Measurements from ENCODE around the gene TOB1. TPM values are rescaled to one million over a fixed set of nuclear protein-coding genes. Genes with fewer than 3 reads are reported as not detected.
A peak's percentile ranks its signal among the peaks of the same experiment; 100 is the strongest.

Gene TOB1
- total RNA-seq, 2 experiments from 2014 or later = 419 to 449 TPM

DNA sequence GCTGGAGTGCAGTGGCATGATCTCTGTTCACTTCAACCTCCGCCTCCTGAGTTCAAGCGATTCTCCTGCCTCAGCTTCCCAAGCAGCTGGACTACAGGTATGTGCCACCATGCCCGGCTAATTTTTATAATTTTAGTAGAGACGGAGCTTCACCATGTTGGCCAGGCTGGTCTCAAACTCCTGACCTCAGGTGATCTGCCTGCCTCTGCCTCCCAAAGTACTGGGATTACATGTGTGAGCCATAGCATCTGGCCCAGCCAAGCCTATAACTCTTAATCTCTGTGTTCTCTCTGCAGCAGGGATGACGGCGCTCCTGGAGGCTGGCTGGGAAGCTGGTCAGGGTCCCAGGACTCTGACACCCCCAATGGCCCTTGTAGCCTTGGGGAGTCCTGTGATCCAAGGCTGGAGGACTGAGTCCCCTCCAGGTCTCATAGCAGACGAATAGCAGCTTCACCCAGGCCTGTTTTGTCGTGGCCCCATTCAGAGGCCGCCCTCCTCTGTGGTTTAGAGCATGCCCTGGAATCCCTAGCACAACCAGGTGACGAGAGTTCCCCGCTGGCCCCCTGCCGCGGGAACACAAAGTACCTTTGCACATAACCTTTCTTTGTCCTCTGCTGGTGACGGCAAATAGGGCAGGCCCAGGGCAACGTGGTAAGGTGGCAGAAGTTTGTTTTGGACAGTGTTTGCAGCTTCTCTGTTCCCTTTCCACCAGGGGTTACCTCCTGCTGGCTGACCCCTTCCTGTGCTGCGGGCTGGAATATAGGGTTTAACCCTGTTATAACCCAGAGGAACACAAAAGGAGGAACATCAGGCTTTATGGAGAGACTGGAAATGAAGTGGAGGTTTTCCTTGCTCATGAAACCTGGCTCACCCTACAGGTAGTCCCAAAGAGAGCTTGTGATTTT, 43.0 kb upstream of the TOB1 start:
- TF ChIP-seq, protein P1, sequence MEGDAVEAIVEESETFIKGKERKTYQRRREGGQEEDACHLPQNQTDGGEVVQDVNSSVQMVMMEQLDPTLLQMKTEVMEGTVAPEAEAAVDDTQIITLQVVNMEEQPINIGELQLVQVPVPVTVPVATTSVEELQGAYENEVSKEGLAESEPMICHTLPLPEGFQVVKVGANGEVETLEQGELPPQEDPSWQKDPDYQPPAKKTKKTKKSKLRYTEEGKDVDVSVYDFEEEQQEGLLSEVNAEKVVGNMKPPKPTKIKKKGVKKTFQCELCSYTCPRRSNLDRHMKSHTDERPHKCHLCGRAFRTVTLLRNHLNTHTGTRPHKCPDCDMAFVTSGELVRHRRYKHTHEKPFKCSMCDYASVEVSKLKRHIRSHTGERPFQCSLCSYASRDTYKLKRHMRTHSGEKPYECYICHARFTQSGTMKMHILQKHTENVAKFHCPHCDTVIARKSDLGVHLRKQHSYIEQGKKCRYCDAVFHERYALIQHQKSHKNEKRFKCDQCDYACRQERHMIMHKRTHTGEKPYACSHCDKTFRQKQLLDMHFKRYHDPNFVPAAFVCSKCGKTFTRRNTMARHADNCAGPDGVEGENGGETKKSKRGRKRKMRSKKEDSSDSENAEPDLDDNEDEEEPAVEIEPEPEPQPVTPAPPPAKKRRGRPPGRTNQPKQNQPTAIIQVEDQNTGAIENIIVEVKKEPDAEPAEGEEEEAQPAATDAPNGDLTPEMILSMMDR (IDR thresholded peaks at IDR 0.05) = peak; percentile 12
- ChIA-PET CTCF (interaction anchor here (0.7 to 3.6 kb wide), 6 partner anchors 10 to 56 kb away, joined by 3 to 18 read pairs (median 4); partner anchors contain the start of gene TOB1), POLR2A (interaction anchor here (0.9 to 17.8 kb wide), 7 partner anchors 9 to 54 kb away, joined by 3 to 278 read pairs (median 16); partner anchors contain the start of gene TOB1)
- Histone ChIP-seq H3K27ac (ENCODE audit: low read depth in 1 of 2, low read length in 2 of 2) (peak overlapping the region; percentile 67 to 81), H3K36me3 (ENCODE audit: insufficient read depth, low read length) (no peaks in the 10 kb centered on the region), H3K4me1 (ENCODE audit: insufficient read depth, low read length) (peaks cover 92% of the 10 kb centered on the region), H3K9me3 (ENCODE audit: control insufficient read depth in 1 of 2, insufficient read depth in 1 of 2, low read length in 2 of 2) (no peaks in the 10 kb centered on the region), H3K27me3 (ENCODE audit: control insufficient read depth in 1 of 2, insufficient read depth in 2 of 2, low read length in 2 of 2) (no peaks in the 10 kb centered on the region), H3K4me3 (ENCODE audit: low read length) (no peak overlapping the region)
- intact Hi-C loops (cut with DNase I, micrococcal nuclease) = loop anchor here in 1 of 2 experiments (2.0 kb wide), 1 partner anchor 34 kb away; no protein-coding TSS in a partner anchor
- DNase-seq = peak in 13 of 14 experiments; percentile 26 to 88 (median 52)
- no peaks in the 10 kb centered on the region for H3K27me3 Mint-ChIP-seq
- peak overlapping the region; percentile 86 for H3K27ac Mint-ChIP-seq
- no peaks in the 10 kb centered on the region for H3K36me3 Mint-ChIP-seq (ENCODE audit: low read depth)
- peak overlapping the region; percentile 83 for H3K4me3 Mint-ChIP-seq
- peak; percentile 54 for ATAC-seq (ENCODE audit: poor library complexity)
- H3K4me1 Mint-ChIP-seq (ENCODE audit: low read depth) = peaks cover 61% of the 10 kb centered on the region
- no peaks in the 10 kb centered on the region for H3K9me3 Mint-ChIP-seq

DNA sequence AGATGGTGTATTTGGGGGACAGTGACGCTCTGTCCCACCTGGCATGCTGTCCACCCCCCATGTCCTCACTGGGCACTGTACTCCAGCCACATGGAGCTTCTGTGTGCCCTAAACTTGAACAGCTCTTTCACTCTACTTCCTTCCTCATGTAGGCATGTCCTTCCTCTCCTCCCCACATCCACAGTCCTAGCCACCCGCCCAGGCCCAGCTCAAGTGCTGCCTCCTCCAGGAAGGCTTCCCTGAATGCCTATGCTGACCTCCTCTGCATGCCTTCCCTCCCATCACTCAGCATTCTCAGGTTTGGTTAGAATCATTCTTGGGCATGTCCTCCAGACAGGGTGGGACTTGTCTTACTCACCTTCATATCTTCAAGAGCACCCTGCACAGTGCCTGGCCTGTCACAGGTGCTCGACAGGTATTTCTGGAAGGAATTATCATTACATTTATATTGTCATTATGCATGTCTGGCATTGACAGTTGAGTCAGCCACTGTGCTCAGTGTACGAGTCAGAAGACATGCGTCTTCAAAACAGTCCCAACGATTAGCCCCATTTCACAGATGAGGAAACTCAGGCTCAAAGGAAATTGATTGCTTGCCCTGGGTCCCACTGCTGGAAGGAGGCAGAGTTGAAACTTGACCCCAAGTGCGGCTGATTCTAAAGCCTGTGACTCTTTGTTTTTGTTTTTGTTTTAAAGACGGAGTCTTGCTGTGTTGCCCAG, 42.1 kb upstream of the TOB1 start:
- no peaks in the 10 kb centered on the region for H3K36me3 ChIP-seq (ENCODE audit: insufficient read depth, low read length)
- intact Hi-C loops (cut with DNase I, micrococcal nuclease) = loop anchor here in 1 of 2 experiments (2.0 kb wide), 1 partner anchor 33 kb away; no protein-coding TSS in a partner anchor
- H3K4me1 ChIP-seq (ENCODE audit: insufficient read depth, low read length) = peaks cover 94% of the 10 kb centered on the region
- Mint-ChIP-seq H3K9me3 (no peaks in the 10 kb centered on the region), H3K4me3 (no peak overlapping the region), H3K36me3 (ENCODE audit: low read depth) (no peaks in the 10 kb centered on the region), H3K27me3 (no peaks in the 10 kb centered on the region), H3K4me1 (ENCODE audit: low read depth) (peaks cover 61% of the 10 kb centered on the region), H3K27ac (peak overlapping the region; percentile 86)
- H3K4me3 ChIP-seq (ENCODE audit: low read length) = no peak overlapping the region
- POLR2A ChIA-PET = interaction anchor here (0.9 to 17.8 kb wide), 6 partner anchors 8 to 43 kb away, joined by 3 to 278 read pairs (median 21); partner anchors contain the start of gene TOB1
- no peak for ATAC-seq (ENCODE audit: poor library complexity)
- TF ChIP-seq, protein P1 (IDR thresholded peaks at IDR 0.05) = no peak
- no peaks in the 10 kb centered on the region for H3K9me3 ChIP-seq (ENCODE audit: control insufficient read depth in 1 of 2, insufficient read depth in 1 of 2, low read length in 2 of 2)
- no peak for DNase-seq
- CTCF ChIA-PET = interaction anchor here (1.2 to 3.6 kb wide), 4 partner anchors 41 to 56 kb away, joined by 4 to 18 read pairs (median 5); partner anchors contain the start of gene TOB1
- H3K27me3 ChIP-seq (ENCODE audit: control insufficient read depth in 1 of 2, insufficient read depth in 2 of 2, low read length in 2 of 2) = no peaks in the 10 kb centered on the region
- peak overlapping the region in 1 of 2 donors; percentile 67 for H3K27ac ChIP-seq (ENCODE audit: low read depth in 1 of 2, low read length in 2 of 2)

DNA sequence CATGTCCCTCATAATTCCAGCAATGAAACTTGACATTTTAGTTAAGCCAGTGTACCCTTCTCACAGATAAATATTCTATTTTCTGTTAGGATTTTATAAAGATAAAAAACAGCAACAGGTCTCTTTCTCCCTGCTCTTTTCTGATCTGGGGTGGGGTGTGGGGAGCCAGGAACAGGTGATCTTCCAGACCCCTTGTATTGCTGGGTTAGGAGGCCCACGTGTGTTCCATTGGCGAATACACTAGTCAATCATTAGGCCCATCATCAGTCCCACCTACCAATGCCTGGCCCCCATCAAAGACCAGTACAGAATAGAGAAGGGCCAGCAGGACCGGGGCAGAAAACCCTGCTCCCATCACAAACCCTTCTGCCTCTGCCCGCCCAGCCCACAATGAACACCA, 40.3 kb upstream of the TOB1 start:
- Histone ChIP-seq H3K27me3 (ENCODE audit: control insufficient read depth in 1 of 2, insufficient read depth in 2 of 2, low read length in 2 of 2) (no peaks in the 10 kb centered on the region), H3K27ac (ENCODE audit: low read depth in 1 of 2, low read length in 2 of 2) (no peak overlapping the region), H3K9me3 (ENCODE audit: control insufficient read depth in 1 of 2, insufficient read depth in 1 of 2, low read length in 2 of 2) (no peaks in the 10 kb centered on the region), H3K4me1 (ENCODE audit: insufficient read depth, low read length) (peaks cover 94% of the 10 kb centered on the region), H3K4me3 (ENCODE audit: low read length) (no peak overlapping the region), H3K36me3 (ENCODE audit: insufficient read depth, low read length) (no peaks in the 10 kb centered on the region)
- intact Hi-C loops (cut with DNase I, micrococcal nuclease) = no loop called here
- H3K4me3 Mint-ChIP-seq = no peak overlapping the region
- ChIA-PET CTCF (interaction anchor here (1.2 kb wide), 2 partner anchors 32 to 64 kb away, joined by 3 read pairs; no protein-coding TSS in a partner anchor), POLR2A (interaction anchor here (0.9 to 17.8 kb wide), 3 partner anchors 8 to 41 kb away, joined by 3 to 278 read pairs (median 7); partner anchors contain the start of gene TOB1)
- no peaks in the 10 kb centered on the region for H3K27me3 Mint-ChIP-seq
- peaks cover 68% of the 10 kb centered on the region for H3K4me1 Mint-ChIP-seq (ENCODE audit: low read depth)
- H3K27ac Mint-ChIP-seq = peak overlapping the region; percentile 61
- H3K36me3 Mint-ChIP-seq (ENCODE audit: low read depth) = no peaks in the 10 kb centered on the region
- H3K9me3 Mint-ChIP-seq = no peaks in the 10 kb centered on the region
- TF ChIP-seq, protein P1 (IDR thresholded peaks at IDR 0.05) = no peak
- DNase-seq = no peak
- no peak for ATAC-seq (ENCODE audit: poor library complexity)
